Sigmoid colon (tissue), 4 donors: ENCODE results near the gene MRNIP.
"Not testable (repeated sequence)": the region's sequence is repeated elsewhere in the genome, so short reads cannot be mapped to it uniquely, and the experiment has no call there.

Source experiments
- EP300 ChIP-seq, 4 donors: sonication (generic); formaldehyde crosslinking; IDR thresholded peaks; one replicate each; pipeline ENCODE4 v1.6.1; 2017; ENCODE audit warnings: antibody characterized with exemption in 4 of 4
- POLR2AphosphoS5 ChIP-seq, 4 donors: sonication (generic); formaldehyde crosslinking; IDR thresholded peaks; one replicate each; pipeline ENCODE4 v1.6.1; 2017; ENCODE audit warnings: antibody characterized with exemption in 4 of 4
- TF ChIP-seq, protein P1 (sequence below), 4 experiments: fragments of 450-650 bp in 3 of 4; fragments of 200-600 bp in 1 of 4; IDR thresholded peaks; one replicate each; pipeline ENCODE4 v1.5.1; 2016 to 2019; ENCODE audit warnings: antibody characterized with exemption in 4 of 4, mild to moderate bottlenecking in 3 of 4, moderate library complexity in 2 of 4

DNA sequence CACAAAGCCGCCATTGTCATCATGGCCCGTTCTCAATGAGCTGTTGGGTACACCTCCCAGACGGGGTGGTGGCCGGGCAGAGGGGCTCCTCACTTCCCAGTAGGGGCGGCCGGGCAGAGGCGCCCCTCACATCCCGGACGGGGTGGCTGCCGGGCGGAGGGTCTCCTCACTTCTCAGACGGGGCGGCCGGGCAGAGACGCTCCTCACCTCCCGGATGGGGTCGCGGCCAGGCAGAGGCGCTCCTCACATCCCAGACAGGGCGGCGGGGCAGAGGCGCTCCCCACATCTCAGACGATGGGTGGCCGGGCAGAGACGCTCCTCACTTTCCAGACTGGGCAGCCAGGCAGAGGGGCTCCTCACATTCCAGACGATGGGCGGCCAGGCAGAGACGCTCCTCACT lies 23.7 kb downstream of the MRNIP start:
- TF ChIP-seq, protein P1, sequence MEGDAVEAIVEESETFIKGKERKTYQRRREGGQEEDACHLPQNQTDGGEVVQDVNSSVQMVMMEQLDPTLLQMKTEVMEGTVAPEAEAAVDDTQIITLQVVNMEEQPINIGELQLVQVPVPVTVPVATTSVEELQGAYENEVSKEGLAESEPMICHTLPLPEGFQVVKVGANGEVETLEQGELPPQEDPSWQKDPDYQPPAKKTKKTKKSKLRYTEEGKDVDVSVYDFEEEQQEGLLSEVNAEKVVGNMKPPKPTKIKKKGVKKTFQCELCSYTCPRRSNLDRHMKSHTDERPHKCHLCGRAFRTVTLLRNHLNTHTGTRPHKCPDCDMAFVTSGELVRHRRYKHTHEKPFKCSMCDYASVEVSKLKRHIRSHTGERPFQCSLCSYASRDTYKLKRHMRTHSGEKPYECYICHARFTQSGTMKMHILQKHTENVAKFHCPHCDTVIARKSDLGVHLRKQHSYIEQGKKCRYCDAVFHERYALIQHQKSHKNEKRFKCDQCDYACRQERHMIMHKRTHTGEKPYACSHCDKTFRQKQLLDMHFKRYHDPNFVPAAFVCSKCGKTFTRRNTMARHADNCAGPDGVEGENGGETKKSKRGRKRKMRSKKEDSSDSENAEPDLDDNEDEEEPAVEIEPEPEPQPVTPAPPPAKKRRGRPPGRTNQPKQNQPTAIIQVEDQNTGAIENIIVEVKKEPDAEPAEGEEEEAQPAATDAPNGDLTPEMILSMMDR (IDR thresholded peaks at IDR 0.05) = not testable (repeated sequence)
- TF ChIP-seq EP300, POLR2AphosphoS5 (IDR thresholded peaks at IDR 0.05): not testable (repeated sequence)
